ENCODE measurements around the gene TMEM42. TPM values are rescaled to one million over a fixed set of nuclear protein-coding genes. Genes with fewer than 3 reads are reported as not detected.
"Not testable (repeated sequence)": the region's sequence is repeated elsewhere in the genome, so short reads cannot be mapped to it uniquely, and the experiment has no call there.

The TMEM42 gene
- 10 to 100 TPM in 3 of 4 donors, 1 to 10 TPM in 1; 6.5 to 15.2 (median 10.8) TPM for total RNA-seq

DNA sequence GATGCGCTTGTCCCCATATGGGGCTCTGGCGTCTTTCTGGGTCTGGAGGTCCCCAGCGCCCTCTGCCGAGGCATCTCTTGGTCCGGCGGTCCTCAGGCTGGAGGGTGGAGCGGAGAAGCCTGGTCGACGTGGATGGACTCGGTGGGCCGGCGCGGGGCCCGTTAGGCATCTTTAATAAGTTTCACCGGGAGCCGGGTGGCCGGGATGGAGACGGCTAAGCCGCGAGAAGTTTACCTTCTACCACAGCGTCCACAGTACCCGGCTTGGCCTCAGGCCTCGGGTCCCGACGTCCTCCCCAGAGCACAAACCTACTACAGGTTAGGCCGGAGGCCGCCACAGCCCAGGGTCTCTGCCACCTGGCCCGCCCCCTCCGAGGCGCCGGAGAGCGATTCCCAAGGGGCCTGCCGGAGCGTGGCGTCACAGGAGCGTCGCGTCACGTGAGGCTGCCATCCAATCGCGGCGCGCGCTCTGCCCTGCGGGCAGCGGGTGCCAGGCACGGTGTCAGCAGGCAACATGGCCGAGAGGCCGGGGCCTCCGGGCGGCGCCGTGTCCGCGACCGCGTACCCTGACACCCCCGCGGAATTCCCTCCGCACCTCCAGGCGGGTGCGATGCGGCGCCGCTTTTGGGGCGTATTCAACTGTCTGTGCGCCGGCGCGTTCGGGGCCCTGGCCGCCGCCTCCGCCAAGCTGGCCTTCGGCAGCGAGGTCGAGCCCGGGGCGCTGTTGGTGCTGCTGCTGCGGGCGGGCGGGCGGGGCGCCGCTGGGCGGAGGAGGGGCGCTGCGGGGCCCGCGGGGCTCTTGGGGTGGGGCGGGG is at the start of gene TMEM42:
Gene TMEM42, plus strand, starts transcription at position 501 of the 814 bp plus-strand sequence. Its CDS starts 13 bp downstream, at position 514.
- intact Hi-C loops (cut with DNase I), result loop anchor here (5.0 to 10.0 kb wide), 2 partner anchors 99 to 113 kb away; partner anchors contain the start of genes EXOSC7, KIAA1143, KIF15 and ZDHHC3
- H3K27ac ChIP-seq (replicated peaks in 1 of 4), result peak within 1 kb of the TSS; percentile 91 to 97 (median 94)
- H3K9me3 ChIP-seq, result peaks cover 0 to 5% (median 1%) of the 10 kb centered on the region in 4 donors
- peaks cover 6 to 26% (median 20%) of the 10 kb centered on the region in 4 donors for H3K4me1 ChIP-seq
- H3K27me3 ChIP-seq, result no peaks in the 10 kb centered on the region
- TF ChIP-seq EP300 (IDR thresholded peaks at IDR 0.05) (no peak), POLR2A (IDR thresholded peaks at IDR 0.05; ENCODE audit: low read depth) (peak; percentile 60), POLR2AphosphoS5 (IDR thresholded peaks at IDR 0.05) (peak; percentile 91 to 94)
- TF ChIP-seq, protein P1, sequence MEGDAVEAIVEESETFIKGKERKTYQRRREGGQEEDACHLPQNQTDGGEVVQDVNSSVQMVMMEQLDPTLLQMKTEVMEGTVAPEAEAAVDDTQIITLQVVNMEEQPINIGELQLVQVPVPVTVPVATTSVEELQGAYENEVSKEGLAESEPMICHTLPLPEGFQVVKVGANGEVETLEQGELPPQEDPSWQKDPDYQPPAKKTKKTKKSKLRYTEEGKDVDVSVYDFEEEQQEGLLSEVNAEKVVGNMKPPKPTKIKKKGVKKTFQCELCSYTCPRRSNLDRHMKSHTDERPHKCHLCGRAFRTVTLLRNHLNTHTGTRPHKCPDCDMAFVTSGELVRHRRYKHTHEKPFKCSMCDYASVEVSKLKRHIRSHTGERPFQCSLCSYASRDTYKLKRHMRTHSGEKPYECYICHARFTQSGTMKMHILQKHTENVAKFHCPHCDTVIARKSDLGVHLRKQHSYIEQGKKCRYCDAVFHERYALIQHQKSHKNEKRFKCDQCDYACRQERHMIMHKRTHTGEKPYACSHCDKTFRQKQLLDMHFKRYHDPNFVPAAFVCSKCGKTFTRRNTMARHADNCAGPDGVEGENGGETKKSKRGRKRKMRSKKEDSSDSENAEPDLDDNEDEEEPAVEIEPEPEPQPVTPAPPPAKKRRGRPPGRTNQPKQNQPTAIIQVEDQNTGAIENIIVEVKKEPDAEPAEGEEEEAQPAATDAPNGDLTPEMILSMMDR (IDR thresholded peaks at IDR 0.05), result peak; percentile 14 to 38 (median 26)
- peaks cover 0 to 8% (median 0%) of the 10 kb centered on the region in 4 donors for H3K36me3 ChIP-seq
- peak within 1 kb of the TSS; percentile 77 to 96 (median 78) for H3K4me3 ChIP-seq
- WGBS, result 2% methylated on average over 16 of the region's 91 CpGs
- DNase-seq (ENCODE audit: extremely low spot score), result peak; percentile 96

DNA sequence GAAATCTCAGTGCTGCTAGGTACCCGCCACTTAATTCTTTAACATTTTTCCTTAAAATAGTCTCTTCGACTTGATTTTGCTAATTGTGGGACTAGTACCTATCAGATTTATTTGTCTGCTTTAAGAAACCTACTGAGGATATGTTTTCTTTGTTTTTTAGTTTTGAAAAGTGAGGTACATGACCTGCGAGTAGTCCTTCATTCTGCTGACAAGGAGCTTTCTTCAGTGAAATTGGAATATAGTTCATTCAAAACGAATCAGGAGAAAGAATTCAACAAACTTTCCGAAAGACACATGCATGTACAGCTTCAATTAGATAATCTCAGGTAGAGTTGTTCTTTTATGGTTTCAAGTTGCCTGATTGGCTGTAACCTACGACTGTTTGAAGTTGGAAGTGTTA is 47.0 kb upstream of the TMEM42 start:
- Histone ChIP-seq H3K4me3 (no peak overlapping the region), H3K9me3 (peaks cover 0 to 4% (median 0%) of the 10 kb centered on the region in 4 donors), H3K4me1 (no peaks in the 10 kb centered on the region), H3K27me3 (no peaks in the 10 kb centered on the region), H3K36me3 (no peaks in the 10 kb centered on the region), H3K27ac (replicated peaks in 1 of 4) (no peak overlapping the region)
- intact Hi-C loops (cut with DNase I), result no loop called here
- 96% methylated on average over 6 of the region's 6 CpGs for WGBS
- TF ChIP-seq POLR2A (IDR thresholded peaks at IDR 0.05; ENCODE audit: low read depth) (no peak), POLR2AphosphoS5 (IDR thresholded peaks at IDR 0.05) (no peak), EP300 (IDR thresholded peaks at IDR 0.05) (no peak)
- TF ChIP-seq, protein P1 (IDR thresholded peaks at IDR 0.05), result no peak
- DNase-seq (ENCODE audit: extremely low spot score), result no peak

DNA sequence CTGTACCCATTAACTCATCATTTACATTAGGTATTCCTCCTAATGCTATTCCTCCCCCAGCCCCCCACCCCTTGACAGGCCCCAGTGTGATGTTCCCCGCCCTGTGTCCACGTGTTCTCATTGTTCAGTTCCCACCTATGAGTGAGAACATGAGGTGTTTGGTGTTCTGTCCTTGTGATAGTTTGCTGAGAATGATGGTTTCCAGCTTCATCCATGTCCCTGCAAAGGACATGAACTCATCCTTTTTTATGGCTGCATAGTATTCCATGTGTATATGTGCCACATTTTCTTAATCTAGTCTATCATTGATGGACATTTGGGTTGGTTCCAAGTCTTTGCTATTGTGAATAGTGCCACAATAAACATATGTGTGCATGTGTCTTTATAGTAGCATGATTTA is 45.4 kb upstream of the TMEM42 start:
- H3K27ac ChIP-seq (replicated peaks in 1 of 4); intact Hi-C loops (cut with DNase I): not testable (repeated sequence)
- WGBS, result 100% methylated on average over 2 of the region's 2 CpGs

DNA sequence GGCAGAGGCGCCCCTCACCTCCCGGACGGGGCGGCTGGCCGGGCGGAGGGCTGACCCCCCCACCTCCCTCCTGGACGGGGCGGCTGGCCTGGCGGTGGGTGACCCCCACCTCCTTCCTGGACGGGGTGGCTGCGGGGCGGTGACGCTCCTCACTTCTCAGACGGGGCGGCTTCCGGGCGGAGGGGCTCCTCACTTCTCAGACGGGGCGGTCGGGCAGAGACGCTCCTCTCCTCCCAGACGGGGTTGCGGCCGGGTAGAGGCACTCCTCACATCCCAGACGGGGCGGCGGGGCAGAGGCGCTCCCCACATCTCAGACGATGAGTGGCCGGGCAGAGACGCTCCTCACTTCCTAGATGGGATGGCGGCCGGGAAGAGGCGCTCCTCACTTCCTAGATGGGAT is 40.5 kb upstream of the TMEM42 start:
- H3K9me3 ChIP-seq; H3K4me1 ChIP-seq; H3K27me3 ChIP-seq; H3K36me3 ChIP-seq; intact Hi-C loops (cut with DNase I); H3K27ac ChIP-seq (replicated peaks in 1 of 4); DNase-seq (ENCODE audit: extremely low spot score); H3K4me3 ChIP-seq: not testable (repeated sequence)
- no CpG with 5 or more reads among the region's 34 CpGs for WGBS

More for the DNA sequence above, 45.4 kb upstream of the TMEM42 start:
- not testable (repeated sequence) for H3K4me3 ChIP-seq; H3K27me3 ChIP-seq; H3K4me1 ChIP-seq; DNase-seq (ENCODE audit: extremely low spot score); H3K36me3 ChIP-seq; H3K9me3 ChIP-seq

DNA sequence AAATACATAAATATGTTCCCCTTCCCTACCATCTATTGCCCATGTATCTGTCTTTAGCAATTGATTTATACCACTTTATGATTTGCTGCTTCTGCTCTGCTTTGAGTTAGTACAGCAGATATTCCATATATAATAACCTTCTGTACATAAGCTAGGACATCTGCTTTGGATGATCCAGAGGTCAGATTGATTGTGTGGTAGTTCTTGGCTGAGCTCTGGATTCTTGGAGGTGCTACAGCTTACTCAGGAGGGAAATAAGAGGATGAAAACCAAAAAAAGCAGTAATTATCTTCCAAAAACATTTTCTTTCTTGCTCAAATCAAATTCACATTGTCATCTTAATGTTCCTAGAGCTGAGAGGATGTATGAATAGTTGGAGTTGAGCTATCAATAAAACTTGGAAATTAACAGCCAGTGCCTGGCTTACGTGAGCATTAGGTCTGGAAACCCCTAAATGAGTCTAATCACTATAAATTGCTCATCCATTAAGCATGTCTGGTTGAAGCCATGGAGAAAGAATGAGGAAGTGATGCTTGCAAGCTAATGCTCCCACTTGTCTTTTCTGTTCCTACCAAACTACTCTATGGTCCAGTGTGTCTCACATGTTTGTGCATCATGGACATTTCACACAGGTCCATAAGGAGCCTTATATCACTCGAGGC is 36.3 kb upstream of the TMEM42 start:
- H3K4me3 ChIP-seq, result no peak overlapping the region
- H3K27ac ChIP-seq (replicated peaks in 1 of 4), result no peak overlapping the region
- 85% methylated on average over 2 of the region's 2 CpGs for WGBS
- H3K4me1 ChIP-seq, result no peaks in the 10 kb centered on the region
- H3K27me3 ChIP-seq, result no peaks in the 10 kb centered on the region
- DNase-seq (ENCODE audit: extremely low spot score), result no peak
- no peak for TF ChIP-seq POLR2AphosphoS5 (IDR thresholded peaks at IDR 0.05)
- TF ChIP-seq, protein P1 (IDR thresholded peaks at IDR 0.05), result no peak
- no peak for TF ChIP-seq EP300 (IDR thresholded peaks at IDR 0.05)
- no peak for TF ChIP-seq POLR2A (IDR thresholded peaks at IDR 0.05; ENCODE audit: low read depth)
- no peaks in the 10 kb centered on the region for H3K36me3 ChIP-seq
- no peaks in the 10 kb centered on the region for H3K9me3 ChIP-seq
- intact Hi-C loops (cut with DNase I), result no loop called here

Measured in esophagus muscularis mucosa (tissue), 4 donors.